Activated naive CD4-positive, alpha-beta T cell (primary cell): Measurements from ENCODE around the gene CCDC154.
"Not testable (repeated sequence)": the region's sequence is repeated elsewhere in the genome, so short reads cannot be mapped to it uniquely, and the experiment has no call there.

Experiments used
- DNase-seq, 4 experiments: peaks; one replicate each; lab custom pipeline; 2025; lab: John Stamatoyannopoulos, UW

Gene CCDC154

DNA sequence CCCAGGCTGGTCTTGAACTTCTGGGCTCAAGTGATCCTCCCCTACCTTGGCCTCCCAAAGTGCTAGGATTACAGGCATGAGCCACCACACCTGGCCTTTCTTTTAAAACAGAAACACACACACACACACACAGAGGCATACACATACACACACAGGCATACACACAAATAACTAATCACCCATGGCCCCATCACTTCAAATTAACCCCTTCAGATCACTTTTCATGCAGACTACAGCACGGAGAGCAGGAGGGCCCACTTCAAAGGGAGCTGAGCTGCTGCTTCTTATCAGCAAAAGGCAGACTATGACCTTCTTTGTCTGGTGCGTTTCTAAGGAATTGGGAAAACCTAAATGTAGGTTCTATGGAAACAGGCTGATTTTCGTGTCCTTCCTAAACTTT lies 28.6 kb upstream of the CCDC154 start:
- no peak for DNase-seq

DNA sequence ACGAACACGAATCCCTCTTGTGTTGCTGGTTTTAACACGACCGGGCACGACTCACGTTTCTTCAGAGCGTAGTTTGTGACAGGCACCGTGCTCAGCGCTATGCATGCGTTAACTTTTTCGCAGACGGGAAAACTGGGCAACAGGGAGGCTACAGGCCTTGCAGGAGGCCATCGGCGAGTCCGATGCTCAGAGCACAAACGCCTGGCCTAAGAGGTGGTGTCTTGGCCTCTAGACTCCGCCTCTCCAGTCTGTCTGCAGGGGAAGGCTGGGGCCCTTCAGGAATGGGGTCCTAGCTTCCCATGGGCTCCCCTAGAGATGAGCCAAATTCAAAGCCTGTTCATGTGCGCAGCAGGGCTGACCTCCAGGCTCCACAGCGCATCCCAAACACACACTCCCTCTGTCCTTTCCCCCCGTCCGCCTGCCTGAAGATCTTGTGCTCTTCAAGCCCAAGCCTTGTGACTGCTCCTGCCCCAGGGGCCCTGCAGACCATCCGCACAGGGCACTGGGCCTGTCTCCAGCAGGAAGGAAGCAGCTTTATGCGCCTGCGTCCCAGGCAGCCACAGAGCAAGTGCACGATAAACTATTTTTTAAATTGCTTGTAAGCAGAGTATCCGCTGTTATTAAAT lies 27.3 kb upstream of the CCDC154 start:
- no peak for DNase-seq

DNA sequence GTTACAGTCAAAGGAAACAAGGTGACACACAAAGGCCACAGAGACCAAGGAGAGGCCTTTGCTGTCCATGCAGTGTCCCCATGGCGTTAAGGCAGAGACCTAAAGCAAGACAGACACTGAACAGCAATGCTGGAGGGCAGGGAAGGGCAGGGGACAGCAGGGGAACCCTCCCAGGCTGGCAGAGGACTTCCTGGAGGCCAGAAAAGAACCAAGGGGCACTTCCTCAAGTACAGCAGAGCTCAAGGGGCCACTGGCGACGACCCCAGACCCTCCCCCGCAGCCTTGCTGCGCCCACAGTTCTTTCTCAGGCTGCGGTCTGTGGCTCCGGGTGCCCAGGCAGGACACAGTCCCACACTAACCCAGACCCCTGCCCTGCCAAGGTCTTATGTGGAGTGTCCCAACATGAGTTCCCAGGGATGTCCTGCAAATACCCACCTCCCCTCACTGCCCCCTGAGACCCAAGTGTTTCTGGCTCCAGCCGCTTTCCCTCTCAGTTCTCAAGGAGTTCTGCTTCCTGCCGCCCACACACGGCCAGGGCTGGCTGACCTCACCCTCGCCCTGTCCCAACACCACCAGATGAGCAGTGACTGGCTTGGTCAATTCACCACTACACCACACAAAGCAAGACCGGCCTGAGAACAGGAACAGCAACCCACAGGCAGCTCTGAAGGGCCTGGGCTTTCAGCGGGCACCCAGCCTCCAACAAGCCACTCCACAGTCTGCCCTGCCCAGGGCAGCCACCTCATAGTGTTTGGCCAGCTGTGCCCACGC lies 26.3 kb upstream of the CCDC154 start:
- no peak for DNase-seq

DNA sequence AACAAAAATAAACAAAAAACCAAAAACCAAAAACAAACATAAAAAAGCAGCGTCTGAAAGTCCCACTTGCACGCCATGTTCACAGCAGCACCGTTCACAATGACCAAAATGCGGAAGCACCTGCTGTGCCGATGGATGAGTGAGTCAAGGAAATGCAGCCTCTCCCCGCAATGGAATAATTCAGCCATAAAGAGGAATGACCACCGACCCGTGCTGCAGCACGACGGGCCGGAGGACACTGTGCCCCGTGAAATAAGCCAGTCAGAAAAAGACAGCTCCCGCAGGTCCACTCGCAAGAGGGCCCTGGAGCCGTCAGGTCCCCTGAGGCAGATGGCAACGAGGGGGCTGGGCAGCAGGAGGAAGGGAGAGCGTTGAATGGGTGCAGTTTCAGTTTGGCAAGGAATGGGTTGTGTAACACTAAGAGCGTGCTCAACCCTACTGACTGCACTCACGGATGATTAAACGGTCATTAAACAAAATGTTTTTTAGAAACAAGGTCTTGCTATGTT lies 25.4 kb upstream of the CCDC154 start:
- no peak for DNase-seq

DNA sequence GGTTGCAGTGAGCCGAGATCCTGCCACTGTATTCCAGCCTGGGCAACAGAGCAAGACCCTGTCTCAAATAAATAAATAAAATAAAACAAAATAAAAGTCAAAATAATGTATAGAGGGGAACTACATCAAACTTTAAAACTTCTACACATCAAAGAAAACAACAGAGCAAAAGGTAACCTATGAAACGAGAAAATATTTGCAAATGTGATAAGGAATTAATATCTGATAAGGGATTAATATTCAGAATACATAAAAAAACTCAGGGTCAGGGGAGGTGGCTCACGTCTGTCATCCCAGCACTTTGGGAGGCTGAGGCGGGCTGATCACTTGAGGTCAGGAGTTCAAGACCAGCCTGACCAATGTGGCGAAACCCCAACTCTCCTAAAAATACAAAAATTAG lies 24.8 kb upstream of the CCDC154 start:
- not testable (repeated sequence) for DNase-seq

DNA sequence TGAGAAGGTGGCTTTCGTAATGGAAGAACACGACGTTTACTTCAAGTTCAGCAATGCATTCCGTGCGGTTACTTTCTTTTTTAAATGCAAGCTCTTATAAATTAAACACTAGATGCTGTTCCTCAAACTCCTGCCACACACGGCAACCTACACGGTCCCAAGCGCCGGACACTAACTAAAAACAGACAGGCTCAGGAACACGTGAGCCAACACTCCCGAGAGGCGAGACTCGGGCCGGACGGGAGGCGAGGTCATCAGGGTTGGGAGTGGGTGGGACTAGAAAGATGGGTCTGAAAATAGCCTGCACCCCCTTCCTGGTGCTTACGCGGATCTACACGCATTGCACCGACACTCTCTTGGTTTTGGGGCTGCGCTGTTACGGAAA lies 24.1 kb upstream of the CCDC154 start:
- no peak for DNase-seq

DNA sequence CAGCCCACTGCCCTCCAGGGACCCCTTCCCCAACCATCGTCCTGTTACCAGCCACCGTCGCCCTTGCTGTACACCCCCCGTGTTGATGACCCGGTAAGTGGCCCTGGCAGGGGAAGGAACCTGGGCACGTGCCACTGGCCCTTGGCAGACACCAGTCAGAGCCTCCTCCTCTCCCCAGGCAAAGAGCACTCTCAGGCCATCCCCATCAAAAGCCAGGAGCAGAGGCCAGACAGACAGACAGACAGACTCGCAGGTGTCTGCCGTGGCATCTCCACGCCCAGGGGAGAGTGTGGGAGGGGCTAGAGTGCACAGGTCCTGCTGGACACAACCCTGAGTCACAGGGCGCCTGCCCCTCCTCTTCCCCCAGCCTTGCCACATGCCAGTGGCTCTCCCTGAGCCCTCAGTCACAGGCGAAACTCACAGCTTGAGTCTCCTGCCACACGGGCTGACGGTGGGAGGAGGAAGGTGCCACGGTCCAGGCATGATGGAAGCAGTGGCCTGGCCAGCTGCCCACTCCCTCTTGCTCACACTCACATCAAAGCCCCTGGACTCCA lies 22.7 kb upstream of the CCDC154 start:
- no peak for DNase-seq

DNA sequence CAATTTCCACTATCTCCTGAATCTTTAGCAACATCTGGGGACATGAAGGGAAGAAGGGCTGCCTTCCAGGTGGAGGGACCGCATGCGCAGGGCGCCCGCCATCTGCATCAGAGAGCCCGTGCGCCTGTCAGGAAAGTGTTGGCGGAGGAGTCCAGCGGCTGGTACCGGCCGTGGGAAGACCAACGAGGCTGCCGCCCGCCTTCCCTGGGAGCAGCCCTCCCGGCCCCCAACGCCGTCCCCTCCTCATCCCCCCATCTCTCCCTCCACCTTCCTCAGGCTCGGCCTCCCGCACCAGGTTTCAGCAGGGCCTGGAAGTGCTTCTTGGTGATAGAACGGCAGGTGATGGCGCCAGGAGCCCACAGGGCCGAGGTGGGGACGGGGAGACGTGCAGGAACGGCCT lies 21.7 kb upstream of the CCDC154 start:
- no peak for DNase-seq

DNA sequence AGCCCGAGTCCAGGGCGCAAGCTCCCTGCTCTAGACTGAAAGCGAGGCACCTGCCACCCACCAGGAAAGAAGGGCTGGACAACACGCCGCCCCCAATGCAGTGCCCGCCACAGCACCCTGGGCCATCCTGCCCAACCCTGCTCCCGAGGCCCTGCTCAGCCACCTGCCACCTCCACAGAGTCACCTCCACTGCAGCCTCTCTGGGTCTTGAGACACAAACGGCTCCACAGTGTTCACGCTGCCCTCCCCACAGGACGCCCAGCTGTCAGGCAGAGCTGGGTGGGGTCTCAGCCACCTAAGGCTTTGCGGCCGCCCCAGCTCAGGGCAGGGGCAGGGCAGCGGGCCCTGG lies 21.2 kb upstream of the CCDC154 start:
- DNase-seq = no peak

DNA sequence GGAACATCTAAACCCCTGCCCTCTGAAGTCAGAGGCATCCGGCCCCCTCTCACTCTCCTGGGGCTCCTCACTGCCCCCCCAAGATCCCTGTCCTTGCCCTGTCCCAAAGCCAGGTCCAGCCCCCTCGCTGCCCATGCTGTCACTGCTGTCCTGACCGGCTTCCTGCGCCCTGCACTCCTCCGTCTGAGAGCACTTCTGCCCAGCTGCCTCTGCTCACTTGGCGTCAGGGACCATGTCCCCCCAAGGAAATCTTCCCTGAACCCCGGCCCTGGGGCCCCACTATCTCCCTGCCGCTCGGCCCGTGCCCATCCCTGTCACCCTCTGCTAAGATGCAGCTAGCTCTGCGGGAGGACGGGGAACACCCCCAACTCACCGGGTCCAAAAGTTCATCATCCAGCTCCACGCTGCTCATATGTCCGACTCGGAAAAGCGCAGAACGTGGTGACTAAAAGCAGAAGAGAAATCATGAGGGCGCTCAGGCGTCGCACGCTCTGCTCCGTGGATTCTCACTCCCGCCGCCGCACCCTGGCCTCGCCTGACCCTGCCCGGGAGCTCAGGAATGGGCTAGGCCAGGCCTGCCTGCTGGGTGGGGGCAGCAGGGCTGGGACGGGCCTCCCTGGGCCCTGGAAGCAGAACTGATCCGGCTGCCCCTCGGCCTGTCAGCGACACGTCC lies 20.7 kb upstream of the CCDC154 start:
- no peak for DNase-seq

DNA sequence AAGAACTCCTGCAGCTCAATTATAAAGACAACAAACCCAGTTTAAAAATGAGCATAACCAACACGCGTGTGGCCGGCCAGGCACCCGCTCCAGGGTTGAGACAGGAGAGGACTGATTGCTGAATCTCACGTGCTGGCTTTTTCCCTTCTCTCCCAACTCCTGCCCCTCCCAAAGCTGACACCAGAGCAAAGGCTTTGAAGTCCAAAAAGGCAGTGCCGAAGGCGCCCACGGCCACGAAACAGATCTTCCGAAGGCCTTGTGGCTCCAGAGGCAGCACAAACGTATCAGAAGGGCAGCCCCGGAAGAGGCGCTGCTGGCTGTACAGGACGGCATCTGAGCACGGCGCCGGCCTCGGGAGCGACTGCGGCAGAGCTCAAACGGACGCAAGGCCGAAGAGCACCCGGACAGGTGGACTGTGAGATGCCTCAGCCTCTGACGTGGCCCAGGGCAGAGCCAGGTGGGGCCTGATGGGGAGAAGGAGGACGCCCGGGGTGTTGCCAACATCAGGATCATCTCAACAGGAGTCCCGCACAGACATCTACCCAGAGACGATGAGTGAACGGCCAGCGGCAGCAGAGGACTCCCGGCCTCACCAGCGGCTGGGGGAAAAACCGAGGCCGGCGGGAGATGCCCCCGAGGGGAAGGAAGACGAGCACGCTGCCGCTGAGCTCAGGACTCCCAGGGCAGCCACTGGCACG lies 20.0 kb upstream of the CCDC154 start:
- DNase-seq = no peak

DNA sequence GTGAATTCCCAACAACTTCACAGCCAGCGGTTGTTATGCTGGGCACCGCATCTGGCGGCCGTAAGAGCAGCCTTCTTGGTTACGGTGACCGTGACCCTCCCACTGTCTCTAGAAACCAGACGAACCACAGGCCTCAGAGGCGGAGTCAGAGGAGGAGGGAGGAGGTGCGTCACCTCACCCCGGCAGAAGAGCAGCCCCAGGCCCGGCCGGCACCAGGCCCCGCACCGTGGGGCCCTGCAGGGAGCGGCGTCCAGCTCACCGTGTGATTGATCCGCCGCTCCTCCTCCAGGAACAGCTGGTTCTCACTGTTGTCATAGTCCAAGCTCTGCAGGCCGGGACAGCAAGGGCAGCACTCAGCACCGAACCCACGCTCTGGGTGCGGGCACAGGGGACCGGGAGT lies 16.8 kb upstream of the CCDC154 start:
- DNase-seq = no peak

DNA sequence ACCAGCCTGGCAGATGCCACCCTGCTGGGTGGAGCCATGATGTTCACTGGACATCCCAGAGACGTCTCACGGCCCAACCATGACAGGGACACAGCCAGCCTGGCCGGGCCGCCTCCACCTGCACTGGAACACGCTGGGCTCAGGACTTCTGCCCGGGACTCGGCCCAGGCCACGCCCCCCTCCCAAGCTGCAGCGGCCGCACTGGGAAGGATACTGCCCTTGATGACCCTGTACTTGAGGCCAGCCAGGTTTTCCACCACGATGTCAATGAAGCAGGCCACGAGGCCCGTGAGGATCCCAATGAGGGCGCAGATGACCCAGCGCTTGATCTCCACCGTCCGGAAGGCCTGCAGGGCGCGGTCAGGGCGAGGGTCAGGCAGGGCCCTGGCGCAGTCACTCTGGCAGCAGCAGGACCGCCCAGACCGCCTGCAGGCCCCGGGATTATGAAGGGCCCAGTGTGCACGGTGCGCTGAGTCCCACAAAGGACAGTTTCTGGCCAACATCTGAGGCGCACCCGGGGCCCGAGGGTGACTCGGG lies 16.3 kb upstream of the CCDC154 start:
- no peak for DNase-seq

DNA sequence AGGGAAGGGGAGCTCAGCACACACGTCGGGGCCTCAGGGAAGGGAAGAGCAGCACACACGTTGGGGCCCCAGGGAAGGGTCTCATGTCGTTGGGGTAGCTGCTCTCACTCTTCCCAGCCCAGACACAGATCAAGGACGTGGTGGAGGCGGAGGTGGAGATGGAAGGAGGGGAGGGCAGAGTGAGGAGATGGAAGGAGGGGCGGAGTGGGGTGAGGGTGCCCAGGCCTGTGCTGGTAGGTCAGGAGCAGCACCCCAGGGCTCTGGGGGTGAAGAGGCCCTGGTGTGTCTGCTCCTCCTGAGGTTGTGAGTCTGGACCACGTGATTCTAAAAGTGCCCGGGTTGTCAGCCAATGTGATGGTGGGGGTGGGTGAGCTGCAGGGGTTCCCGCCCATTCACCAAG lies 15.6 kb upstream of the CCDC154 start:
- no peak for DNase-seq

DNA sequence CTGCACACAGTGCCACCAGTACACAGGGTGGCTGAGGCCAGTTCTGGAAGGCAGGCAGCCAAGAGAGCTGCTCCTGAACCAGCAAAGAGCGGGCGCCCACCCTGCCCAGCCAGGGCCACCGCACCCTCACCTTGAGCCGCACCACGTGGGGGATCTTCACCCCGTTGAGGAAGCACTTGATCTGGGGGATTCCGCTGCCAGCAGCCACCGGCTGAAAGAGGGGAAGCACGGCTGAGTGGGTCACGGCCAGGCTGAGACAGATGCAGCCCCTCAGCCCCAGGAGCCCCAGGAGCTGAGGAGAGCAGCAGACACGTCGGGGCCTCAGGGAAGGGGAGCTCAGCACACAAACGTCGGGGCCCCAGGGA lies 14.6 kb upstream of the CCDC154 start:
- DNase-seq = no peak

DNA sequence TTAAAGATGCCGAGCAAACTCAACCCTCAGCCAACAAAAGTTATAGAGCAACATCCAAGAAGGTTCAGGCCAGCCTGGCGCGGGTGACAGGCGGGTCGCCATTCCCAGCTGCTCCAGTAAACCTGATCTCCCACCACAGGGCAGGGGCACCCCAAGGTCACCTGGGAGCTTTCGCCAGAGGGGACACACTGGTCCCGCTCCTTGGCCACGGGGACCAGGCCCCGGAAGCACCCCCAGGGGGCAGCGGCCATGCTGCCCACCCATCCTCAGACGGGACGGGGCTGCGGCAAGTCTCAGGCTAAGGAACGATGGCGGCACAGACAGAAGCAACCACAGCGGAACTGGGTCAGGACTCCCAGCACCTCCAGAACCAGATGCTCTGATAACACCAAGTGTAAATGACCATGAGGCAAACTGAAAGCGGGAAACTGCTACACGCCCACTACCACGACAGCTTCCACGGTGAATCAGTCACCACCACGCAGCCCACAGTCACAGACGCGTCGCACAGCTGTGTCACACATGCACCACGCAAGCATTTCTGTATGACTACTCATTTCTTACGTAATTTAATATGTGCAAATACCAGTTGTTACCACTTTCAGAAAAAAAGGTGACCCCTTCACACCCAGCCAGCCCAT lies 14.1 kb upstream of the CCDC154 start:
- no peak for DNase-seq

DNA sequence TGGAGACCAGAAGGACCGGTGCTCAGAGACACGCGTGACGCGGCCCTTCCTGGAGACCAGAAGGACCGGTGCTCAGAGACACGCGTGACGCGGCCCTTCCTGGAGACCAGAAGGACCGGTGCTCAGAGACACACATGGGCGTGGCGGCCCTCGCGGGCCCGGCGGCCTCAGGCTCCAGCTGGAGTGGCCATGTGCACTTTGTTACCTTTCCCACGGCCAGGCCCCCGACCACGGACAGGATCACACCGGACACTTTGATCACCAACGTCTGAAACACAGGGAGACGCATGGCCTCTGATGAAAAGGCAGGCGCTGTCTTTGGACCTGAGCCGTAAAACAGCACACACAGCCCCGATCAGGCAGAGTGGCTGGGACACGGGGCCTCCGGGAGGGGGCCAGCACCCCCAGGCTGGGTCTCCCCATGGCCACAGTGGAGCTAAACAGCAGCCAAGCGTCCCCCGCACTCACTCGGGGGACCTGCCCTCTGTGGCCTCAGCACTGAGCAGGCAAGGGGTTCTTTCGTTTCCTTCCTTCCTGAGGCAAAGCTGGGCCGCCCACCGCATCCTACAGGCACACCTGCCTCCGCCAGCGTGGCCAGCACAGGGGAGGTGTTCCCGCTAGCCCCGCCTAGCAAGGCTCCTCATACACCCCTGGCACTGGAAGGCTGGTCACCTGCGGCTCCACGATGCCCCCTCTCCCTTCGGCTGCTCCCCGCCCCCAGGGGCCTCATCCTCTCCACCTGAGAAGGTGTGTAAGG lies 13.3 kb upstream of the CCDC154 start:
- DNase-seq = no peak

DNA sequence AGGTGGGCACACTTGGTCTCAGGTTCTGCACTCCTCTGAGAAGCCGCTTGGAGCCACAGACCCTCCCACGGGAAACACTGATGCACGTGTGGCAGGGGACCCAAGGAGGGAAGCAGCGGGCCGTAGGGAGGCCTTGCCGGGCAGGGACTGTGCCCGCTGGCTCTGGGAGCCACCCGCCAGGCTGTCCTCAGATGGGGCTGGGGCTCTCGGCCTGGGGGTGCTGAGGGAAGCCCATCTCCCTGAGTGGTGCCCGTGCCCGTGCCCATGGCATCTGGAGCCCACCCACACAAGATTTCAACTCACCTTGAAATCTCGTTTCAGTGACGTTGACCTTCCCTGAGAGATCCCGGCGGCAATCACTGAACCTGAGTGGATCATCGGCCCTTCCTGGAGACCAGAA lies 12.6 kb upstream of the CCDC154 start:
- no peak for DNase-seq

DNA sequence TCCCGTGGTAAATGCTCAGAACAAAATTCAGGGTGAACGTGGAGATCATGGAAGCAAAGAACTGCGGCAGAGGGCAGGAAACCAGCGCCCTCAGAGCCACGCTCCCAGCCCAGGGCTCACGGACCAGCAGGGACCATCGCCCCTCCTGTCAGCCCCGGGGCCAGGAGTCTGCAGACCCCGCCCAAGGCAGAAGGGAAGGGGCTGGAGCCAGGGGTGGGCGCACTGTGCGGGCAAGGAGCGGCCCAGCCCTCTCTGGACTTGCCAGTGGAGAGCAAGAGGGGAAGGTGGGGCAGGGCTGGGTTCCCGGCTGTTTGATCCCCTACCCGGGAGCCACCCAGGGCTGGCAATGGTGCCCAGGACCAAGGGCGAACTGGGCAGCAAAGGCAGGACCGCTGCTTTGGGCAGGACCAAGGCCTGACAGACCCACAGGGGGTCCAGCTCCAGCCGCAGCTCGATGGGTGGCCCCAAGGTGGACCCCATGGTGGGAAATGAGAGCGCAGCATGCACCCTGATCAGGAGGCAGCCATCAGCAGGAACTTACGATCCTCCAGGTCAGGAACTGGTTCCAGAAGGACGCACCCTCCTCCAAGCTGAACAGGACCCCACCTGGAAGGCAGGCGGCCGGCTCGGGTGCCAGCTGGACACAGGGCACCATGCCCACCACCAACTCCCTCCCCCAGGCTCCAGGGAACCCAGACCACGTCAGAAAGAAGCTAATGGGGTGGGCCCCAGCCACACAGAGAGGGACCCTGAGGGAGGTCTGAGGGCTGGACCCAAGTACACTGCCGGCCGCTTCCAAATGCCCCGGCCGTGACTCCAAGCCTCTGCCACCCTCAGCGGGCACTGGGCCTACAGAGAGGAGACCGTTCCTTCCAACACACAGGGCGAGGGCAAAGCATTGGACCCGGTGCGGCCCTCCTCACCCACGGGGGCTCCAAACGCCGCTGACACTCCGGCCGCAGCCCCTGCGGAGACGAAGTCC lies 11.1 kb upstream of the CCDC154 start:
- DNase-seq = no peak

DNA sequence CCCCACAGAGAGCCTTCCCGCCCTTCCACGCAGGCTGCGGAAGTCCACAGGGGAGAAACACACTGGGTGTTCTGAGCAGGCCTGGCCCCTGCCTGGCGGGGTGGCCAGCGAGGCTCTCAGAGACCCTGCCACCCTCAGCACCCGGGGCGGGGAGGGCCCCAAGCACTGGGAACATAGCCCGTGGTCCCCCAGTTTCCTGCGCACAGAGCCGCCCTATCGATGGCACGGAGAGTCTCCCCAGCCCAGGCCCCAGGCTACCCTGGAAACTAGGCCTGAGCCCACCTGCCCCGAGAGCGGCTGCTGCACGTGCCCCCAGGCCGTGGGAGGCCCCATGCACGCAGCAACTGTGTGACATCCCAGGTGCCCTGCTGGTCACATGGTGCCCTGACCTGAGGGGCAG lies 10.2 kb upstream of the CCDC154 start:
- DNase-seq = no peak
